Measurements from ENCODE around the gene HINT3. TPM values are rescaled to one million over a fixed set of nuclear protein-coding genes. Genes with fewer than 3 reads are reported as not detected.

HINT3 gene
- total RNA-seq, 1 donor from 2014 or later, result 17.4 TPM

DNA sequence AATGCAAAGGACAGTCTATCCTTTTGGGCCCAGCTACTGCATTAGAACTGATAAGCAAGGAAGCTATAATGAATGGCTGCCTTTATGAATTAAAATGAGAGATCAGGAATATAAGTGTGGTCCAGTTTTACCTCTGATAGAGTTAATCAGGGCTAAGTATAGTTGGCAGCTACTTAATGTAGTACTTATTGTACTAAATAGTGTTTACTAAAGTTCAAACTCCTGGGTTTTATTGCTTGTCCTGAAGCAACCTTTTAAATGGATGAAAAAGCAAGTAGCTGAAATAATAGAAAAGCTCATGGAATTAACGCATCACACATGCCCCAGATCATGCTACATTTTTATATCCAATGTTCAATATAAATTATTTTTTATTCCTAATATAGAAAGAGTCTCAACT is 35.1 kb downstream of the HINT3 start:
- H3K27me3 Mint-ChIP-seq (ENCODE audit: low read depth), result no peaks in the 10 kb centered on the region
- H3K9me3 Mint-ChIP-seq, result no peaks in the 10 kb centered on the region
- peaks cover 3% of the 10 kb centered on the region for H3K36me3 Mint-ChIP-seq (ENCODE audit: low read depth)
- TF ChIP-seq, protein P1, sequence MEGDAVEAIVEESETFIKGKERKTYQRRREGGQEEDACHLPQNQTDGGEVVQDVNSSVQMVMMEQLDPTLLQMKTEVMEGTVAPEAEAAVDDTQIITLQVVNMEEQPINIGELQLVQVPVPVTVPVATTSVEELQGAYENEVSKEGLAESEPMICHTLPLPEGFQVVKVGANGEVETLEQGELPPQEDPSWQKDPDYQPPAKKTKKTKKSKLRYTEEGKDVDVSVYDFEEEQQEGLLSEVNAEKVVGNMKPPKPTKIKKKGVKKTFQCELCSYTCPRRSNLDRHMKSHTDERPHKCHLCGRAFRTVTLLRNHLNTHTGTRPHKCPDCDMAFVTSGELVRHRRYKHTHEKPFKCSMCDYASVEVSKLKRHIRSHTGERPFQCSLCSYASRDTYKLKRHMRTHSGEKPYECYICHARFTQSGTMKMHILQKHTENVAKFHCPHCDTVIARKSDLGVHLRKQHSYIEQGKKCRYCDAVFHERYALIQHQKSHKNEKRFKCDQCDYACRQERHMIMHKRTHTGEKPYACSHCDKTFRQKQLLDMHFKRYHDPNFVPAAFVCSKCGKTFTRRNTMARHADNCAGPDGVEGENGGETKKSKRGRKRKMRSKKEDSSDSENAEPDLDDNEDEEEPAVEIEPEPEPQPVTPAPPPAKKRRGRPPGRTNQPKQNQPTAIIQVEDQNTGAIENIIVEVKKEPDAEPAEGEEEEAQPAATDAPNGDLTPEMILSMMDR (conservative IDR thresholded peaks at IDR 0.05), result no peak
- no peak overlapping the region for H3K27ac Mint-ChIP-seq (ENCODE audit: unreplicated experiment)
- DNase-seq (ENCODE audit: low read depth, low spot score), result no peak
- H3K4me3 Mint-ChIP-seq, result no peak overlapping the region
- H3K4me1 Mint-ChIP-seq, result peaks cover 5% of the 10 kb centered on the region

DNA sequence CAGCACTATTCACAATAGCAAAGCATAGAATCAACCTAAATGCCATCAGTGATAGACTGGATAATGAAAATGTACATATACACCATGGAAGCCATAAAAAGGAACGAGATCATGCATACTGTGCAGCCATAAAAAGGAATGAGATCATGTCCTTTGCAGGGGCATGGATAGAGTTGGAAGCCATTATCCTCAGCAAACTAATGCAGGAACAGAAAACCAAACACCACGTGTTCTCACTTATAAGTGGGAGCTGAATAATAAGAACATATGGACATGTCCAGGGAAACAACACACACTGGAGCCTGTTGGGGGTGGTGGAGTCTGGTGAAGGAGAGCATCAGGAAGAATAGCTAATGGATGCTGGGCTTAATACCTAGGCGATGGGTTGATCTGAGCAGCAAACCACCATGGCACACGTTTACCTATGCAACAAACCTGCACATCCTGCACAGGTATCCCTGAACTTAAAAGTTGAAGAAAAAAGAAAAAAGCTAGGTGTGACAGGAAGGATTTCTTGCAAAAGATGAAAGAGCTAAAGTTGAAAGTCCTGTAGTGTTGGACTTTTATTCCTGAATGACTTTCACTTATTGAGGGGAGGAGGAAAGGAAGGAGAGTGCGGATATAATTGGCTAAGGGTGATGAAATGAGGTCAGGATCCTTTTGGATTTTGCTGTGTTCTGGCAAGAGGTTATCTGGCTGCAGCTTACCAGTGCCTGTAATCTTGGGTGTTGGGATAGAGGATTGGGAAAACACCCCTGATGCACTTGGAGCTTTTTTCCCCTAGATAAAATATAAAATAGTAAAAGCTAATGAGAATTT is 38.3 kb downstream of the HINT3 start:
- Mint-ChIP-seq H3K9me3 (no peaks in the 10 kb centered on the region), H3K4me3 (no peak overlapping the region), H3K36me3 (ENCODE audit: low read depth) (peaks cover 3% of the 10 kb centered on the region), H3K27me3 (ENCODE audit: low read depth) (no peaks in the 10 kb centered on the region), H3K4me1 (peaks cover 5% of the 10 kb centered on the region), H3K27ac (ENCODE audit: unreplicated experiment) (no peak overlapping the region)
- DNase-seq (ENCODE audit: low read depth, low spot score), result no peak
- TF ChIP-seq, protein P1 (conservative IDR thresholded peaks at IDR 0.05), result no peak

DNA sequence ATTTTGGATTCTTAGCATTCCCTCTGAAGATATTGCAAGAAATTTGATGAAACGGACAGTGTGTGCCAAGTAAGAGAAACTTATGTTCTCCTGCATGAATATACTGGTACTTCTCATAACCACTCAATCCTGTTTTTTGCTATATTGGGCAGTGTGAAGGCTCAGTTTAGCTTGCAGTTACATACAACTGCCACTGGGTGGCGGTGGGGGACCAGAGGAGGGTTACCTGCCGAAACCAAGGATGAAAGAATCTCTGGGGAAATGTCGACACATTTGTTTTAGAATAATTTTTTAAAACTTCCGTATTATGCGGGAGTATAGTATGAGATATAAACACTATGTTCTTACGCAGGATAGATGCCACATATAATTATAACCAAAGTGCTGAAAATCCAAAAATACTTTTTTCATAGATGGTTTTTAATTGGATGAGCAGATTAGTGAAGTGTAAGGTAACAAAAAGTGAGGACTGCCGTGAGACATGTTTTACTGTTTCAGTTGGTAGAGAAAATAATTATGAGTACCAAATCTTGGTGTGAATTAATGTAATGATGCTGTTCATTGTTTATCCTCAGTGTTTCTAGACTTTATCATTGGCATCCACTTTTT is 39.5 kb downstream of the HINT3 start:
- no peak overlapping the region for H3K4me3 Mint-ChIP-seq
- peaks cover 5% of the 10 kb centered on the region for H3K4me1 Mint-ChIP-seq
- H3K36me3 Mint-ChIP-seq (ENCODE audit: low read depth), result peaks cover 7% of the 10 kb centered on the region
- no peaks in the 10 kb centered on the region for H3K9me3 Mint-ChIP-seq
- peak; percentile 59 for DNase-seq (ENCODE audit: low read depth, low spot score)
- H3K27me3 Mint-ChIP-seq (ENCODE audit: low read depth), result no peaks in the 10 kb centered on the region
- TF ChIP-seq, protein P1 (conservative IDR thresholded peaks at IDR 0.05), result peak; percentile 96
- H3K27ac Mint-ChIP-seq (ENCODE audit: unreplicated experiment), result no peak overlapping the region

DNA sequence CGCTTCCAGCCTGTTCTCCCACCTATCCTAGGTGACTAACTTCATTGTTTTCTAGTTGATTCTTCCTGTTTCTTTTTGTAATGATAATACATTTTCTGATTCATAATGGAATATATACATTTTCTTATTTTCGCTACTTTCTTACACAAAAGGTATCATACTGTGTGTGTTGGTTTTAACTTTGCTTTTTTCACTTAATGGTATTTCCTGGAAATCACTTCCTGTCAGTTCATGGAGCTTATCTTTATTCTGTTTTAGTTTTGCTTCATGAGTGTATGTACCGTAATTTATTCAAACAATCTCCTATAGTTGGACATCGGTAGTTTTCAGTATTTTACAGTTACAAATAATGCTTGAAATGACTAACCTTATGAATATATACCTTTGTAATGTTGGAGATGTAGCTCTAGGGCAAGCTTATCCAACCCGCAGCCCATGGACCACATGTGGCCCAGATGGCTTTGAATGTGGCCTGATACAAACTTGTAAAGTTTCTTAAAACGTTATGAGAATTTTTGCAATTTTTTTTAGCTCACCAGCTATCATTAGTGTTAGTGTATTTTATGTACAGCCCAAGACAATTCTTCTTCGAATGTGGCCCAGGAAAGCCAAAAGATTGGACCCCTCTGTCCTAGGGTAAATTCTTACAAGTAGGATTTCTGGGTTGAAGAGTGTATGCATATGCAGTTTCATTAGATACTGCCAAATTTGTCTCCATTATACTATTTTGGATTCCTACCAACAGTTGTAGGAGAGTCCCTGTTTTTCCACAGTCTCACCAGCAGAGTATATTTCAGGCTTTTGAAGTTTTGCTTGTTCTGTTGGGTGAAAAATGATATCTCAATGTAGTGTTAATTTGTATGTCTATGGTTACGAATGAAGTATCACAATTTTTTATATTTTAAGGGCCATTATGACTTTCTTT is 46.4 kb downstream of the HINT3 start:
- TF ChIP-seq, protein P1 (conservative IDR thresholded peaks at IDR 0.05), result no peak
- no peak overlapping the region for H3K27ac Mint-ChIP-seq (ENCODE audit: unreplicated experiment)
- no peaks in the 10 kb centered on the region for H3K4me1 Mint-ChIP-seq
- no peaks in the 10 kb centered on the region for H3K9me3 Mint-ChIP-seq
- H3K36me3 Mint-ChIP-seq (ENCODE audit: low read depth), result peaks cover 11% of the 10 kb centered on the region
- H3K4me3 Mint-ChIP-seq, result no peak overlapping the region
- DNase-seq (ENCODE audit: low read depth, low spot score), result no peak
- no peaks in the 10 kb centered on the region for H3K27me3 Mint-ChIP-seq (ENCODE audit: low read depth)

DNA sequence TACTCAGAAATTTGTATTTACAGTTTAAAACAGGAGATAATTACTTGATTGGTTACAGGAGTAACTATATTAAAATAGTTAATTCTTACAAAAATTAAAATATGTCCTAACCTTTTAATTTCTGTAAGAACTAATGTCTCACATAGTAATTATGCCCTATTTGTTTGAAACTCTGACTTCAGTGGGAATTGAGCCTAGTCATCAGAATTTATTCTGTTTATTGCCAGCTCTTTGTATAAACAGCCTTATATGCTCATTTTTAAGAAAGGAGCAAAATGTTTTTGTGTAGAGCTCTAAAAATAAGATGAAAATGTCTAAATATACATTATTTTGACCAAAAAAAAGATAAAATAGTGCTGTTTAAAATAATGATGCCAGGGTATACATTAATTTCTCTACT is 51.2 kb downstream of the HINT3 start:
- H3K36me3 Mint-ChIP-seq (ENCODE audit: low read depth), result peaks cover 15% of the 10 kb centered on the region
- H3K4me3 Mint-ChIP-seq, result no peak overlapping the region
- no peak for DNase-seq (ENCODE audit: low read depth, low spot score)
- H3K27me3 Mint-ChIP-seq (ENCODE audit: low read depth), result no peaks in the 10 kb centered on the region
- H3K27ac Mint-ChIP-seq (ENCODE audit: unreplicated experiment), result no peak overlapping the region
- H3K9me3 Mint-ChIP-seq, result no peaks in the 10 kb centered on the region
- TF ChIP-seq, protein P1 (conservative IDR thresholded peaks at IDR 0.05), result no peak
- peaks cover 4% of the 10 kb centered on the region for H3K4me1 Mint-ChIP-seq
